Glutamatergic neuron (in vitro differentiated cells): Measurements from ENCODE around the gene QRICH1. TPM values are rescaled to one million over a fixed set of nuclear protein-coding genes. Genes with fewer than 3 reads are reported as not detected.

ENCODE experiments used
- DNase-seq: peaks from one replicate; pipeline ENCODE4 v3.0.0; 2022
- H3K27ac Mint-ChIP-seq: one replicate; pipeline ENCODE4 v1.8.0; 2020; ENCODE audit warnings: mild to moderate bottlenecking, mixed read lengths, inconsistent platforms; ENCODE audit not compliant: unreplicated experiment
- H3K27me3 Mint-ChIP-seq: one replicate; pipeline ENCODE4 v1.8.0; 2020; ENCODE audit warnings: mild to moderate bottlenecking, moderate library complexity, mixed read lengths, inconsistent platforms; ENCODE audit not compliant: unreplicated experiment
- H3K36me3 Mint-ChIP-seq: one replicate; pipeline ENCODE4 v1.8.0; 2020; ENCODE audit warnings: mild to moderate bottlenecking, mixed read lengths, inconsistent platforms; ENCODE audit not compliant: unreplicated experiment
- H3K4me1 Mint-ChIP-seq: one replicate; pipeline ENCODE4 v1.8.0; 2020; ENCODE audit warnings: mild to moderate bottlenecking, low read depth, mixed read lengths, inconsistent platforms; ENCODE audit not compliant: unreplicated experiment
- H3K4me3 Mint-ChIP-seq: one replicate; pipeline ENCODE4 v1.8.0; 2020; ENCODE audit warnings: mild to moderate bottlenecking, mixed read lengths, inconsistent platforms; ENCODE audit not compliant: unreplicated experiment
- H3K9me3 Mint-ChIP-seq: one replicate; pipeline ENCODE4 v1.8.0; 2020; ENCODE audit warnings: mild to moderate bottlenecking, moderate library complexity, mixed read lengths, inconsistent platforms; ENCODE audit not compliant: unreplicated experiment
- CTCF ChIP-seq: fragments of 200-600 bp; sonication (generic); IDR thresholded peaks from one replicate; pipeline ENCODE4 v1.5.0; 2021; ENCODE audit not compliant: partially characterized antibody, unreplicated experiment
- total RNA-seq: library from RNA; stranded (reverse); fragmentation: NEBNext Ultra II Directional; extraction: Animal tissue kit (Norgen Biotek cat#: 25700); gene quantifications from one replicate; pipeline ENCODE4 v1.2.1, GENCODE V29; 2021; ENCODE audit not compliant: unreplicated experiment

QRICH1 gene
- total RNA-seq, 1 donor from 2014 or later = 135 TPM

- TF ChIP-seq CTCF = no peak
- Mint-ChIP-seq H3K36me3 (peaks cover 5% of the 10 kb centered on the region), H3K4me3 (peak within 1 kb of the TSS; percentile 95), H3K9me3 (peaks cover 11% of the 10 kb centered on the region), H3K27ac (peak within 1 kb of the TSS; percentile 88), H3K27me3 (peaks cover 15% of the 10 kb centered on the region), H3K4me1 (peaks cover 8% of the 10 kb centered on the region)
- DNase-seq = peak; percentile 94
These were observed 65.0 kb downstream of the QRICH1 start, which contains the start of gene IMPDH2 for GRCh38 chr3:49028673-49029562. IMPDH2 (minus strand) TSS chr3:49029398; CDS start chr3:49029350, 48 bp downstream.

- H3K4me3 Mint-ChIP-seq = peak overlapping the region; percentile 95
- peak overlapping the region; percentile 87 for H3K27ac Mint-ChIP-seq
- peaks cover 5% of the 10 kb centered on the region for H3K36me3 Mint-ChIP-seq
- TF ChIP-seq CTCF = no peak
- peaks cover 15% of the 10 kb centered on the region for H3K27me3 Mint-ChIP-seq
- peaks cover 9% of the 10 kb centered on the region for H3K4me1 Mint-ChIP-seq
- peaks cover 12% of the 10 kb centered on the region for H3K9me3 Mint-ChIP-seq
- no peak for DNase-seq
These were observed 65.6 kb downstream of the QRICH1 start for GRCh38 chr3:49028298-49028672.

- Mint-ChIP-seq H3K27me3 (peaks cover 15% of the 10 kb centered on the region), H3K27ac (no peak overlapping the region)
- DNase-seq = no peak
These were observed 66.2 kb downstream of the QRICH1 start for GRCh38 chr3:49027634-49028033.

GRCh38 chr3:49026536-49026935 lies 67.3 kb downstream of the QRICH1 start:
- no peak overlapping the region for H3K27ac Mint-ChIP-seq
- no peak overlapping the region for H3K4me3 Mint-ChIP-seq
- H3K9me3 Mint-ChIP-seq = peaks cover 14% of the 10 kb centered on the region
- no peak for DNase-seq
- peaks cover 15% of the 10 kb centered on the region for H3K4me1 Mint-ChIP-seq
- H3K36me3 Mint-ChIP-seq = no peaks in the 10 kb centered on the region
- no peak for TF ChIP-seq CTCF
- H3K27me3 Mint-ChIP-seq = peaks cover 15% of the 10 kb centered on the region

More at GRCh38 chr3:49027634-49028033, 66.2 kb downstream of the QRICH1 start:
- Mint-ChIP-seq H3K36me3 (peaks cover 5% of the 10 kb centered on the region), H3K4me1 (peaks cover 15% of the 10 kb centered on the region), H3K9me3 (peaks cover 14% of the 10 kb centered on the region), H3K4me3 (no peak overlapping the region)
- TF ChIP-seq CTCF = no peak
